HFF-Myc (cell line): ENCODE data around the gene FANCC.

Experiments
- DNase-seq: peaks from one replicate; pipeline ENCODE4 v3.0.0-alpha.2; 2011; ENCODE audit warnings: low read depth; ENCODE audit errors: extremely low read depth
- H3K4me3 ChIP-seq: replicated peaks from 2 replicates; pipeline ENCODE4 v1.5.1; 2011; ENCODE audit warnings: low read depth, mild to moderate bottlenecking, control low read depth, low read length
- TF ChIP-seq, protein P1 (sequence below): IDR thresholded peaks from 2 replicates; pipeline ENCODE4 v1.5.1; 2012; ENCODE audit warnings: mild to moderate bottlenecking, low read depth, low read length, control low read depth; ENCODE audit errors: missing control alignments

The FANCC gene

DNA sequence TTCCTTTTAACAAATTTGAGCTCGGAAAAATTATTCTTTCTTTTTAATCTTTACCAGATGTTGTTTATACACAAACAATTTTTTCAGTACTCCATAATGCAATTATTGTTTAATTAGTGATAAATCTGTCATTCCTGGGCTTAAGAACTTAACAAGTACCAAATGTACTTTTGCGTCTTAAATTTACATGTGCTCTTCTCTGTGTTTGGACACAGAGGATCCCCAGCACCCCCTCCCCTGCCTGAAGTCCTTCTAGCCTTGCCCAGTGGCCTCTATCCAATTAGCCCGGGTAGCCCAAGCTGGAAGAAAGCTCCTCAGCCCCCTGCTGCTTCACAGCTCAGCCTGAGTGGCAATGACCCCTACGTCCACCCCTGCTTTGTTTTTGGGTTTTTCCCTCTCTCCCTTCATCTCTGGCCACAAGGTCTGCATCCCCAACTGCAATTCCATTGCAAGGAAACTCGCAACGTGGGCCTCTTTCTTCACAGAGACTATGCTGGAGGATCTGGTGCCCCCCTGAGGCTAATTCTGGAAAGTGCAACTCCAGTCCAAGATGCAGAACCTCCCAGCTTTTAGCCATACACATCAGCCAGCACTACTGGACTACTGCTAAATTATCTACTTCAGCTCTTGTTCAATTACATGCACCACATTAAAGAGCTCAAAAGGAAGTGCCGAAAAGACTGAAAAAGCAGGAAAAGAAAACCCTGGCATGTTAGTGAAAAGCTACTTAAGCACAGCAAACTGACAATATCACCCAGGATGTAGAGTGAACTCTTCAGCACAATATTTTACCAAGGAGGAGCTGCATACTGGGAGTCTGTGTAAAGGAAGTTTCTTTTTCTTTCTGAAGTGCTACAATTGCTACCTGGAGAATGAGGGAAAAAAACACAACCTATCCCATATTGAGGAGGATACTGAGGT is 186.2 kb downstream of the FANCC start:
- peak; percentile 50 for DNase-seq
- no peak overlapping the region for H3K4me3 ChIP-seq
- TF ChIP-seq, protein P1, sequence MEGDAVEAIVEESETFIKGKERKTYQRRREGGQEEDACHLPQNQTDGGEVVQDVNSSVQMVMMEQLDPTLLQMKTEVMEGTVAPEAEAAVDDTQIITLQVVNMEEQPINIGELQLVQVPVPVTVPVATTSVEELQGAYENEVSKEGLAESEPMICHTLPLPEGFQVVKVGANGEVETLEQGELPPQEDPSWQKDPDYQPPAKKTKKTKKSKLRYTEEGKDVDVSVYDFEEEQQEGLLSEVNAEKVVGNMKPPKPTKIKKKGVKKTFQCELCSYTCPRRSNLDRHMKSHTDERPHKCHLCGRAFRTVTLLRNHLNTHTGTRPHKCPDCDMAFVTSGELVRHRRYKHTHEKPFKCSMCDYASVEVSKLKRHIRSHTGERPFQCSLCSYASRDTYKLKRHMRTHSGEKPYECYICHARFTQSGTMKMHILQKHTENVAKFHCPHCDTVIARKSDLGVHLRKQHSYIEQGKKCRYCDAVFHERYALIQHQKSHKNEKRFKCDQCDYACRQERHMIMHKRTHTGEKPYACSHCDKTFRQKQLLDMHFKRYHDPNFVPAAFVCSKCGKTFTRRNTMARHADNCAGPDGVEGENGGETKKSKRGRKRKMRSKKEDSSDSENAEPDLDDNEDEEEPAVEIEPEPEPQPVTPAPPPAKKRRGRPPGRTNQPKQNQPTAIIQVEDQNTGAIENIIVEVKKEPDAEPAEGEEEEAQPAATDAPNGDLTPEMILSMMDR, result peak; percentile 90

DNA sequence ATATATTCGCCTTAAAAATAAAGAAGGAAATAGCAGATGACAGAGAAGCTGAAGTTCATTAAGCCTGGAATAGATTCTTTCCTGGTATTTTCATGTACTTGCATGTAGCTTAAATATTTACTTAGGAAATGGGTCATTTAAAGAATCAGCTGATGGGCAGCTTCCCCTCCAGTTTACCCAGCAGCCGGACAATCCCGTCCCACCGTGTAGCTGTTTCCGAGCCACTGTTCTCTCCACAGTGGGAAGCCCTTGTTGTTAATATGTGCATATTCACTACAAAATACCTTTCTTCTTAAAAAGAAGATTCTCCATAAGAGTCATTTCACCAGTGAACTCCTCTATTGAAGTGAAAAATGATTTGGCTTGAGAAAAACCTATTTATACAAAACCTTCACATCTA is 187.0 kb downstream of the FANCC start:
- TF ChIP-seq, protein P1, result no peak
- H3K4me3 ChIP-seq, result no peak overlapping the region
- DNase-seq, result no peak

DNA sequence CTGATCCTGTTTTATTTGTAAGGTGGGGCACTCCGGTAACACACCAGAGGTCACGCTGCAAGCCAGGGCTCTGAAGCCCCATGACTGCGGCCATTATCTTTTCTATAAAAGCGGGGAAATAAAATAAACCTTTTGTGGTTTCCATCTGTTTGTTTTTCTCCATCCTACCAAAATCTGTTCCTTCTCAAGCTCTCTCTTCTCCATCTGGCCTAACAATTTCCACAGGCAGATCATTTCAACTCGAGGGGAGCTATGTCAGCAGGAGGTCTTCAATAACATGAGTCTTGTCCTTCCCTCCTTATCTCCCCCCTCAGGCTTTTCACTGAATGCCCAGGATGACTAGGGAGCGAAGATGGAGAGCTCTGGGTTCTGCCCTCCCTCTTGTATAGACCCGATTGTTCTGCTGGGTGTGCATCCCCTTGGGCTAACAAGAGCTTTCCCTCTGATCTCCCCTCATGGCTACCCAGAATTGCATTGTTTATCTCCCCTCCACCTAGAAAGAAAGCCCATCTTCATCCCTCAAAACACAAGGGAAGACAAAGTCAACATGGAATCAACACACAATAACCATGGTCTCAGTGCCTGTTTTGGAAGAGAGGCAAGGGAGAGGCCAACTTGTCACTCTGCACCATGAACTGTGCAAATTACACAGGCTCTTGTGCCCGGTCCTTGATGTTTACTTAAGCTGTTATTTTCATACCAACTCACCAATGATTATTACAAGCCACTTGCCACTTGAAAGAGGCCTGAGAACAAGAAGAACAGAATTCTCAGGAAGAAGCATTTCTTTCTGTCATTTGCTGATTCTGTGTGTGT is 187.8 kb downstream of the FANCC start:
- DNase-seq, result no peak
- TF ChIP-seq, protein P1, result no peak
- H3K4me3 ChIP-seq, result no peak overlapping the region

DNA sequence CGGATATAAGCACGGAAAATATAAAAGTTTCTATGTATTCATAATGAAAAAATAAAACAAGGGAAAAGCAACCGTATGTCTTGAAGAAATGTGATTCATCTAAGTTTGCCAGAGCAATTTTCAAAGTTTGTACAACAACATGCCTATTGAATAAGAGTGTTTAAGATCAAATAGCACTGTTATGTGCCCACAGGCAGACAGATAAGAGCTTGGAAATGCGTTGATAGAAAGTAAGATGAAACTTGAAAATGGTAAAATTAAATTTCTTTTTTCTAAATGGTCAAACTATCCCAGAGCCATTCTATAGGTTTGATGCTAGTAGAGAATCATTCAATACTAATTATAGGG is 189.4 kb downstream of the FANCC start:
- DNase-seq, result no peak
- H3K4me3 ChIP-seq, result no peak overlapping the region
- TF ChIP-seq, protein P1, result no peak

DNA sequence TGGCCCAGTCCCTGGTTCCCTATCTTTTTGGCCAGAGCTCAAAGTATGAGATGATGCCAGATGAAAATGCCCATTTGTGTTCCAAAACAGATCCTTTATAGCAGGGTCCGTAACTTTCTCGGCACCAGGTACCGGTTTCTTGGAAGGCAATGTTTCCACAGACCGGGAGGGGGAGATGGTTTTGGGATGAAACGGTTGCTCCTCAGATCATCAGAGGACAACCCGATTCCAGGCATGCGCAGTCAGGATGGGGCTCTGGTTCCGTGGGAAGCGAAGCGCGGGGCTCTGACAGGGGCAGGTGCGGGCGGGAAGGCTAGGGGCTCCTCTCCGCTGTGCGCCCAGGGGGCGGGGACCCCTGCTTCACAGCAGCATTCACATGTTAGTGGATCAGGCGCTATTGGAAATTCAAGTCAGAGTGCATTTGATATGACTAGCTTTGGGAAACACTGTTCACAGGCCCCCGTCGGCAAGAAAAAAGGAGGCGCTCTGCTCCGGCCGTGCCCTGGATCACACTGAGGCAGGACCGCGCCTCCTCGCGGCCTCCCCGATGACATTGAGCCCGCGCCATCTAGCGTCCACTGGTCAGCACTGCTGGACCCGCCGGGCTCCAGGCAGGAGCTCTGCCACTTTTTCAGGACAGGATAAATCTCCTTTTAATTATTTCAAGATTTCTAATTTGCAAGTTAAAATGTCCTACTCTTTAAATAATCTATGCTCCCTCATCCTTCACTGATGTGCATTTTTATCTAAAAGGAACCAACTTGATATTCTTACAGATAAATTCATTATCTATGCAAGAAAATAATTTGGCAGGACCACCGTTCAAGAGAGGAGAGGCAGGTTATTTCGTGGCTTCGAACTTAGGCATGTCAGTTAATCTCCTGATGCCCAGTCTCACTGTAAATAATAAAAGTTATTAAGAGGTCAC is 190.0 kb downstream of the FANCC start:
- peak overlapping the region; percentile 8; the same call in 1 of the 2 replicates for H3K4me3 ChIP-seq
- TF ChIP-seq, protein P1, result peak; percentile 99
- DNase-seq, result no peak

DNA sequence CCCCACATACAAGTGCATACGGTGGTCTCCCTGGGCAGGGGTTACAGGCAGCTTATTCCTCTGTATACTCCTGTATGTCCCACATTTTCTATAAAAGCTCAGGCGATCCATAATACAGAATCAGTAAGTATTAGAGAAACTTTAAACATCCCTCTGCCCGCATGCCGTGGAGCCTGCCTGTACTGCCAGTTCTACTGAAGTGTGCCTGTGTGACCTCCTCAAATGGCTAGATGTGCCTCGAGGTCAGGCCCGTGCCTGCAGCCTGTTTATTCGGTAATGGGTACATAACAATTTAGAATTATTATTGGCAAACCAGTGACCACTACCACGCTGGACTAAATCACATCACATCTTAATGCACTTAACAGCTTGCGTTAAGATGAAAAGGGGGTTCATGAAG is 190.8 kb downstream of the FANCC start:
- TF ChIP-seq, protein P1, result no peak
- H3K4me3 ChIP-seq, result no peak overlapping the region
- DNase-seq, result no peak
